Astrocyte (in vitro differentiated cells and primary cell): Measurements from ENCODE around the gene WHRN. TPM values are rescaled to one million over a fixed set of nuclear protein-coding genes. Genes with fewer than 3 reads are reported as not detected.

ENCODE experiments used
- DNase-seq: peaks from one replicate; pipeline ENCODE4 v3.0.0-alpha.2; 2010; ENCODE audit warnings: low read depth
- FAIRE-seq: peaks from 2 replicates; lab custom pipeline; 2011; peaks lifted over from hg19 to GRCh38; lab: Jason Lieb, UNC
- H2AFZ ChIP-seq: 2 replicates; pipeline ENCODE4 v1.6.0; 2012; ENCODE audit warnings: low read depth, low read length, inconsistent platforms
- H3K27ac ChIP-seq: 2 replicates; pipeline ENCODE4 v1.5.1; 2011; ENCODE audit warnings: low read depth, low read length, inconsistent platforms
- H3K27me3 ChIP-seq: 2 replicates; pipeline ENCODE4 v1.6.0; 2011; ENCODE audit warnings: low read length, inconsistent platforms; ENCODE audit not compliant: insufficient read depth
- H3K36me3 ChIP-seq: 2 replicates; pipeline ENCODE4 v1.5.1; 2011; ENCODE audit warnings: low read length, inconsistent platforms; ENCODE audit not compliant: insufficient read depth
- H3K4me1 ChIP-seq: 2 replicates; pipeline ENCODE4 v1.5.1; 2011; ENCODE audit warnings: low read length, inconsistent platforms; ENCODE audit not compliant: insufficient read depth
- H3K4me2 ChIP-seq: 2 replicates; pipeline ENCODE4 v1.6.0; 2012; ENCODE audit warnings: low read length, inconsistent platforms
- H3K4me3 ChIP-seq: 2 replicates; pipeline ENCODE4 v1.5.1; 2011; ENCODE audit warnings: low read depth, mild to moderate bottlenecking, low read length, inconsistent platforms; ENCODE audit not compliant: insufficient read depth
- H3K79me2 ChIP-seq: 2 replicates; pipeline ENCODE4 v1.6.0; 2012; ENCODE audit warnings: mild to moderate bottlenecking, low read length, inconsistent platforms; ENCODE audit not compliant: insufficient read depth
- H3K9ac ChIP-seq: 2 replicates; pipeline ENCODE4 v1.6.0; 2012; ENCODE audit warnings: mild to moderate bottlenecking, low read length, inconsistent platforms
- H3K9me3 ChIP-seq: 2 replicates; pipeline ENCODE4 v1.5.1; 2012; ENCODE audit warnings: low read depth, mild to moderate bottlenecking, low read length, inconsistent platforms; ENCODE audit not compliant: insufficient read depth
- H4K20me1 ChIP-seq: 2 replicates; pipeline ENCODE4 v1.6.0; 2012; ENCODE audit warnings: low read length, inconsistent platforms; ENCODE audit not compliant: insufficient read depth
- H3K27ac Mint-ChIP-seq: one replicate; pipeline ENCODE4 v1.8.0; 2021; ENCODE audit warnings: mild to moderate bottlenecking, mixed read lengths; ENCODE audit not compliant: unreplicated experiment
- H3K27me3 Mint-ChIP-seq: one replicate; pipeline ENCODE4 v1.8.0; 2021; ENCODE audit warnings: low read depth, mixed read lengths; ENCODE audit not compliant: unreplicated experiment
- H3K36me3 Mint-ChIP-seq: one replicate; pipeline ENCODE4 v1.8.0; 2021; ENCODE audit warnings: low read depth, mixed read lengths; ENCODE audit not compliant: unreplicated experiment
- H3K4me1 Mint-ChIP-seq: one replicate; pipeline ENCODE4 v1.8.0; 2021; ENCODE audit warnings: low read depth, mixed read lengths; ENCODE audit not compliant: unreplicated experiment
- H3K4me3 Mint-ChIP-seq: one replicate; pipeline ENCODE4 v1.8.0; 2021; ENCODE audit warnings: mild to moderate bottlenecking, moderate library complexity, mixed read lengths; ENCODE audit not compliant: unreplicated experiment
- H3K9me3 Mint-ChIP-seq: one replicate; pipeline ENCODE4 v1.8.0; 2021; ENCODE audit warnings: mild to moderate bottlenecking, mixed read lengths; ENCODE audit not compliant: unreplicated experiment
- EZH2 ChIP-seq: IDR thresholded peaks from 2 replicates; pipeline ENCODE4 v1.6.1; 2012; ENCODE audit warnings: mild to moderate bottlenecking, low read length, inconsistent platforms; ENCODE audit not compliant: insufficient read depth
- total RNA-seq: library from RNA; stranded (reverse); gene quantifications from 2 replicates; pipeline ENCODE4 v1.2.1, GENCODE V29; 2021
- TF ChIP-seq, protein P1 (sequence below): IDR thresholded peaks from 2 replicates; pipeline ENCODE4 v1.5.1; 2011; ENCODE audit warnings: low read depth, mild to moderate bottlenecking, inconsistent platforms, low read length, moderate library complexity; ENCODE audit not compliant: insufficient read depth

Gene WHRN
- total RNA-seq, 1 donor from 2014 or later: 10.2 TPM

DNA sequence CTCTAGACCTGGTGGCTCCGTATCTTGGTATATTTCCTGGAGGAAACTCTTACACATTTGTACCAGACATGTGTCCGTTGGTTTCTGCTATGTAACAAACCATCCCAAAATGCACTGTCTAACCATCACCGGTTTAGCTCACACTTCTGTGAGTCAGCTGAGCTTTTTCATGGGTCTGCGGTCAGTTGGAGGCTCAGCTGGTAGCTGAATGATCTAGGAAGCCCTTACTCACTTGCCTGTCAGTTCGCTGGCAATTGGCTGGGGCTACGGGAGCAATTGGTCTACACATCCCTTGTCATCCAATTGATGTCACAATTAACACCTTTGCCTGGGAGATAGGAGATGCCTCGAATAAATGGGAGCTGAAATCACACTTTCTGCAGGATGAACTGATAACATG lies 11.6 kb upstream of the WHRN start:
- H3K79me2 ChIP-seq: no peaks in the 10 kb centered on the region
- FAIRE-seq (no peak), DNase-seq (peak; percentile 90)
- Mint-ChIP-seq H3K4me3 (no peak overlapping the region), H3K27me3 (peaks cover 29% of the 10 kb centered on the region), H3K9me3 (no peaks in the 10 kb centered on the region), H3K27ac (no peak overlapping the region), H3K36me3 (peaks cover 2% of the 10 kb centered on the region), H3K4me1 (peaks cover 3% of the 10 kb centered on the region)
- H3K9me3 ChIP-seq: no peaks in the 10 kb centered on the region
- no peaks in the 10 kb centered on the region for H3K36me3 ChIP-seq
- no peak overlapping the region for H3K4me3 ChIP-seq
- H3K27me3 ChIP-seq: peaks cover 8% of the 10 kb centered on the region
- H2AFZ ChIP-seq: no peak overlapping the region
- H3K4me2 ChIP-seq: no peak overlapping the region
- no peaks in the 10 kb centered on the region for H4K20me1 ChIP-seq
- no peak overlapping the region for H3K9ac ChIP-seq
- no peaks in the 10 kb centered on the region for H3K4me1 ChIP-seq
- H3K27ac ChIP-seq: no peak overlapping the region
- no peak for TF ChIP-seq EZH2
- TF ChIP-seq, protein P1, sequence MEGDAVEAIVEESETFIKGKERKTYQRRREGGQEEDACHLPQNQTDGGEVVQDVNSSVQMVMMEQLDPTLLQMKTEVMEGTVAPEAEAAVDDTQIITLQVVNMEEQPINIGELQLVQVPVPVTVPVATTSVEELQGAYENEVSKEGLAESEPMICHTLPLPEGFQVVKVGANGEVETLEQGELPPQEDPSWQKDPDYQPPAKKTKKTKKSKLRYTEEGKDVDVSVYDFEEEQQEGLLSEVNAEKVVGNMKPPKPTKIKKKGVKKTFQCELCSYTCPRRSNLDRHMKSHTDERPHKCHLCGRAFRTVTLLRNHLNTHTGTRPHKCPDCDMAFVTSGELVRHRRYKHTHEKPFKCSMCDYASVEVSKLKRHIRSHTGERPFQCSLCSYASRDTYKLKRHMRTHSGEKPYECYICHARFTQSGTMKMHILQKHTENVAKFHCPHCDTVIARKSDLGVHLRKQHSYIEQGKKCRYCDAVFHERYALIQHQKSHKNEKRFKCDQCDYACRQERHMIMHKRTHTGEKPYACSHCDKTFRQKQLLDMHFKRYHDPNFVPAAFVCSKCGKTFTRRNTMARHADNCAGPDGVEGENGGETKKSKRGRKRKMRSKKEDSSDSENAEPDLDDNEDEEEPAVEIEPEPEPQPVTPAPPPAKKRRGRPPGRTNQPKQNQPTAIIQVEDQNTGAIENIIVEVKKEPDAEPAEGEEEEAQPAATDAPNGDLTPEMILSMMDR: no peak

DNA sequence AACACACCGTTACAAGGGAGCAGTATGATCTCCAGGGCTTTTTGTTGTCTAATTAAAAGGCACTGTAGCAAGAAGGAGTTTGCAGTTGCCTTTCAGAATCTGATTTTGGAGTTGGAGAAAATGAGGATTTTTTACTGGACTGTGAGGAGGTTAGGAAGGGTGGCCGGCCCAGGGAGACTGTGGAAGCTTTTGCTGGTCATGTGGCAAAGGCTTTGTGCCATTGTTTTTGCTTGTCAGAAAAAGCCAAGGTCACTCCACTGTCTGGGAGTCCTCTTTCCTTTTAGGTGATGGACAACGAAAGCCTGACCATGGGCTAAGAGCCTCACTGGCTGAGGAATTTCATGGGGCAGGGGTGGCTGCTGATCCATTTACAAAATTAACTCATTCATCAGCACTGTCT lies 10.3 kb upstream of the WHRN start:
- Histone ChIP-seq H3K9me3 (no peaks in the 10 kb centered on the region), H3K36me3 (no peaks in the 10 kb centered on the region), H2AFZ (no peak overlapping the region), H3K4me3 (no peak overlapping the region), H3K9ac (no peak overlapping the region), H3K27ac (no peak overlapping the region), H3K4me2 (no peak overlapping the region), H3K79me2 (no peaks in the 10 kb centered on the region), H3K4me1 (no peaks in the 10 kb centered on the region), H3K27me3 (peaks cover 14% of the 10 kb centered on the region), H4K20me1 (no peaks in the 10 kb centered on the region)
- Mint-ChIP-seq H3K27me3 (peaks cover 28% of the 10 kb centered on the region), H3K27ac (no peak overlapping the region), H3K4me1 (peaks cover 3% of the 10 kb centered on the region), H3K36me3 (peaks cover 4% of the 10 kb centered on the region), H3K4me3 (no peak overlapping the region), H3K9me3 (no peaks in the 10 kb centered on the region)
- no peak for TF ChIP-seq EZH2
- TF ChIP-seq, protein P1: no peak
- FAIRE-seq (no peak), DNase-seq (no peak)

DNA sequence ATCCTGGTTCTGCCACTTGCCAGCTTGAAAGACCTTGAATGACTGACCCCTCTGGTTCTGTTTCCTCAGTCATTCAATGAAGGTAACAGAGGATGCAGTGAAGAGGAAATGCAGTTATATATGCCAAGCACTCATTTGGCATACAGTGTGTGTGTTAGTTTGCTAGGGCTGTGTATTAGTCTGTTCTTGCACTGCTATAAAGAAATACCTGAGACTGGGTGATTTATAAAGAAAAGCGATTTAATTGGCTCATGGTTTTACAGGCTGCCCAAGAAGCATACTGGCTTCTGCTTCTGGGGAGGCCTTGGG lies 8.6 kb upstream of the WHRN start:
- peaks cover 4% of the 10 kb centered on the region for H3K36me3 Mint-ChIP-seq
- H3K4me2 ChIP-seq: no peak overlapping the region
- H3K27ac ChIP-seq: no peak overlapping the region
- H3K27me3 Mint-ChIP-seq: peaks cover 29% of the 10 kb centered on the region
- FAIRE-seq (no peak), DNase-seq (no peak)
- H3K9me3 Mint-ChIP-seq: no peaks in the 10 kb centered on the region
- no peaks in the 10 kb centered on the region for H4K20me1 ChIP-seq
- H3K27me3 ChIP-seq: peaks cover 30% of the 10 kb centered on the region
- H3K9me3 ChIP-seq: no peaks in the 10 kb centered on the region
- no peak overlapping the region for H3K4me3 Mint-ChIP-seq
- TF ChIP-seq EZH2: no peak
- TF ChIP-seq, protein P1: no peak
- no peak overlapping the region for H3K9ac ChIP-seq
- H3K79me2 ChIP-seq: no peaks in the 10 kb centered on the region
- peaks cover 3% of the 10 kb centered on the region for H3K4me1 Mint-ChIP-seq
- H2AFZ ChIP-seq: no peak overlapping the region
- H3K36me3 ChIP-seq: no peaks in the 10 kb centered on the region
- H3K4me3 ChIP-seq: no peak overlapping the region
- H3K4me1 ChIP-seq: no peaks in the 10 kb centered on the region
- no peak overlapping the region for H3K27ac Mint-ChIP-seq
